ENCODE data around the gene CFD.
A peak's percentile ranks its signal among the peaks of the same experiment; 100 is the strongest.

Gene CFD

GRCh38 chr19:866769-867300 lies 7.4 kb downstream of the CFD start:
- H3K4me3 ChIP-seq (ENCODE audit: low read depth, low read length) = no peak overlapping the region
- ChIA-PET CTCF (interaction anchor here (1.1 kb wide), 1 partner anchor 10 kb away, joined by 3 read pairs; no protein-coding TSS in a partner anchor), POLR2A (no interaction called here)
- no peak for TF ChIP-seq CTCF (IDR thresholded peaks at IDR 0.05; ENCODE audit: insufficient read depth, low read length, missing control alignments)
- no peak for DNase-seq (ENCODE audit: low read depth, low spot score)

GRCh38 chr19:867301-867793 lies 7.9 kb downstream of the CFD start:
- POLR2A ChIA-PET = no interaction called here
- CTCF ChIA-PET = interaction anchor here (1.1 kb wide), 1 partner anchor 11 kb away, joined by 3 read pairs; no protein-coding TSS in a partner anchor
- no peak for TF ChIP-seq CTCF (IDR thresholded peaks at IDR 0.05; ENCODE audit: insufficient read depth, low read length, missing control alignments)
- no peak overlapping the region for H3K4me3 ChIP-seq (ENCODE audit: low read depth, low read length)
- no peak for DNase-seq (ENCODE audit: low read depth, low spot score)

- ChIA-PET CTCF (interaction anchor here (1.1 kb wide), 1 partner anchor 12 kb away, joined by 3 read pairs; no protein-coding TSS in a partner anchor), POLR2A (no interaction called here)
- no peak for TF ChIP-seq CTCF (IDR thresholded peaks at IDR 0.05; ENCODE audit: insufficient read depth, low read length, missing control alignments)
- DNase-seq (ENCODE audit: low read depth, low spot score) = no peak
- H3K4me3 ChIP-seq (ENCODE audit: low read depth, low read length) = no peak overlapping the region
These were observed 8.5 kb downstream of the CFD start for GRCh38 chr19:867855-868457.

- H3K4me3 ChIP-seq (ENCODE audit: low read depth, low read length) = no peak overlapping the region
- DNase-seq (ENCODE audit: low read depth, low spot score) = no peak
- ChIA-PET POLR2A (no interaction called here), CTCF (interaction anchor here (0.6 kb wide), 1 partner anchor 10 kb away, joined by 3 read pairs; no protein-coding TSS in a partner anchor)
- TF ChIP-seq CTCF (IDR thresholded peaks at IDR 0.05; ENCODE audit: insufficient read depth, low read length, missing control alignments) = no peak
These were observed 9.2 kb downstream of the CFD start for GRCh38 chr19:868458-869244.

- no peak for TF ChIP-seq CTCF (IDR thresholded peaks at IDR 0.05; ENCODE audit: insufficient read depth, low read length, missing control alignments)
- ChIA-PET POLR2A (no interaction called here), CTCF (interaction anchor here (0.6 kb wide), 1 partner anchor 11 kb away, joined by 3 read pairs; no protein-coding TSS in a partner anchor)
- DNase-seq (ENCODE audit: low read depth, low spot score) = peak; percentile 75
- H3K4me3 ChIP-seq (ENCODE audit: low read depth, low read length) = no peak overlapping the region
These were observed 10.0 kb downstream of the CFD start for GRCh38 chr19:869245-870177.
